T1000 (cell line): Measurements from ENCODE around the gene ZBTB34.

Experiments used
- DNase-seq: peaks from one replicate; lab custom pipeline; 2025; ENCODE audit warnings: mixed read lengths; lab: John Stamatoyannopoulos, UW

ZBTB34 gene

DNA sequence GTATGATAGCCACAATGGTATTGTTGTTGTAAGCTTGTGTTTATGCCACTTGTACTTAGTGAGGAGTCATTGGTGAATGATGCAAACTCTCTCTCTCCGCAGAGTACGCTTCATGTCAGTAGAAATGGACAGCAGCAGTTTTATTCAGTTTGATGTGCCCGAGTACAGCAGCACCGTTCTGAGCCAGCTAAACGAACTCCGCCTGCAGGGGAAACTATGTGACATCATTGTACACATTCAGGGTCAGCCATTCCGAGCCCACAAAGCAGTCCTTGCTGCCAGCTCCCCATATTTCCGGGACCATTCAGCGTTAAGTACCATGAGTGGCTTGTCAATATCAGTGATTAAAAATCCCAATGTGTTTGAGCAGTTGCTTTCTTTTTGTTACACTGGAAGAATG is 18.8 kb downstream of the ZBTB34 start:
- no peak for DNase-seq

DNA sequence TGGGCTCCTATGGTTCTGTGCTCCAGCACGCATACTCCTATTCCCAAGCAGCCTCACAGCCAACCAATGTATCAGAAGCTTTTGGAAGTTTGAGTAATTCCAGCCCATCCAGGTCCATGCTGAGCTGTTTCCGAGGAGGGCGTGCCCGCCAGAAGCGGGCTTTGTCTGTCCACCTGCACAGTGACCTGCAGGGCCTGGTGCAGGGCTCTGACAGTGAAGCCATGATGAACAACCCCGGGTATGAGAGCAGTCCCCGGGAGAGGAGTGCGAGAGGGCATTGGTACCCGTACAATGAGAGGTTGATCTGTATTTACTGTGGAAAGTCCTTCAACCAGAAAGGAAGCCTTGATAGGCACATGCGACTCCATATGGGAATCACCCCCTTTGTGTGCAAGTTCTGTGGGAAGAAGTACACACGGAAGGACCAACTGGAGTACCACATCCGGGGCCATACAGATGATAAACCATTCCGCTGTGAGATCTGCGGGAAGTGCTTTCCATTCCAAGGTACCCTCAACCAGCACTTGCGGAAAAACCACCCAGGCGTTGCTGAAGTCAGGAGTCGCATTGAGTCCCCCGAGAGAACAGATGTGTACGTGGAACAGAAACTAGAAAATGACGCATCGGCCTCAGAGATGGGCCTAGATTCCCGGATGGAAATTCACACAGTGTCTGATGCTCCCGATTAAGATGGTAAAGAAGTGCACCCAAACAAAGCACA is 19.9 kb downstream of the ZBTB34 start:
- DNase-seq = no peak

DNA sequence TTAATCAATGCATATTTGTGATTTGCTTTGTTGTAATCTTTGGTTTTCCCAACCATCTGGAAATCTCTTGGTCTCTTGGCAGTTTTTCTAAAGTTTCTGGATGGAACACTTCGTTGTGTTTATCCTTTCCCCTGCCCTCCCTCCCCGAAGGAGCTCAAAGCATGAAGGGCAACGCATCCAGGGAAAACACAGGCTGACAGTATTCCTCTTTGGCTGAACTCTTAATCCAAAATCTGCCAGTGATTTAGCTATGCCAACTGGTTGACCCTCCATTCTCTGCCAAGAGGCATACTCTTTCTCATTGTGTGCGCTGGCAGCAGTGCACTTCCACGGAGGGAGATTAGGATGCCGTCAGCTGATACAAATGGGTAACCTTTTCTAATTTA is 20.5 kb downstream of the ZBTB34 start:
- DNase-seq = no peak

DNA sequence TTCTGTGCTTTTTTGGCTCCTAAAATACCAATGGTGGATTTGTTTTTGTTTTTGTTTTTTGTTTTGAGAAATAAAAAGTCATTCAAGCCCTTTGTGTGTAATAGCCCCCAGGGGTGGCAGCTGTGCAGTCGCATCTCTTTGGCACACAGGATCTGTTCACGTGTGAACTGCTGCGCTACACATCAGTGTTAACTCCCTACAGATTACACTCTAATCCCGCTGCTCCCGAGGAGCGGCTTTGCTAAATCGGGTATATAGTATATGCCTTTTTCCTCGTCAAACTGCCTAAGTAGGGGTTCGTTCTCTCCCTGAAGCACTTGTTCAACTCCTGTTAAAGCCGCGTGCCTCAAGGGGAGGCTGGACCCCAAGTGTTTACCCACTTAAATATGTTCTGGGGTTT is 22.3 kb downstream of the ZBTB34 start:
- no peak for DNase-seq

DNA sequence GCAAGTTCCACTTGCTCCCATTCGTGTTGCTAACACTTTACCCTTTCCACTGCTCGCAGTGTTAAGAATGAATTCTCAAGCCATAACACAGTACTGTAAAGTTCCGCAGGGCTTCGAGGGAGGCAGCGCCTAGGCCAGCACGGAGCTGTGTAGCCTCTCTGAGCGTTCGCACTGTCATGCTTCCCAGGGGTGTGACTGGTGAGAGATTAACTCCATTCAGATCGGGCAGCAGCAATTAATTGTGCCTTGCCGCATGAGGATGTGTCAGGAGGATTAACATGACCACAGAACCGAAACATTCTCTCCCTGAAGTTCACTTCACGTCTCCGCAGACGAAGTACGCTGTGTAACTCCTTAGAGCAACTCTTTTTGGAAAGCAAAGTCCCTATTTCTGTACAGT is 23.2 kb downstream of the ZBTB34 start:
- DNase-seq = no peak

DNA sequence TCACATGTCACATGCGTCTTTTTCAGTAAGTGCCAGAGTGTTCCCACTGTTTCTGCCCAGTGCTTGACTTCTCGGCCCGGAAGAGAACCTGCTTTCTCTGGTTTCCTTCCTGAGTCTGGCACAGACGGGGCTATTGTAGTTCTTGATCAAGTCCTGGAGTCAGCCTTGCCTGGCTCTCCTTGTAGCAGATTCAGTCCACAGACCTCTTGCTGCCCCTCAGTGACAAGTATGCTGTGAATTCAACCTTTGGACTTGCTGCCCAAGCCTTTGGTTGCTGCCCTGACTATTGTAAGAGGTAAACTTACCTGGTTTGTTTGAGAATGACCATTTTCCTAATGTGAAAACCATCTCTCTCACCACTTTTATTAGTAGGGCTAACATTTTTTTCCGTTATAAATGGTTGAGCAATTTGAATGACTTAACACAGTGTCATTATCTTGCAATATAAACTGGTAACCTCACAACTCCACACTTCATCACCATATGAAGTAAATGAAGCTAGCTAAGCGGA is 24.7 kb downstream of the ZBTB34 start:
- DNase-seq = no peak

DNA sequence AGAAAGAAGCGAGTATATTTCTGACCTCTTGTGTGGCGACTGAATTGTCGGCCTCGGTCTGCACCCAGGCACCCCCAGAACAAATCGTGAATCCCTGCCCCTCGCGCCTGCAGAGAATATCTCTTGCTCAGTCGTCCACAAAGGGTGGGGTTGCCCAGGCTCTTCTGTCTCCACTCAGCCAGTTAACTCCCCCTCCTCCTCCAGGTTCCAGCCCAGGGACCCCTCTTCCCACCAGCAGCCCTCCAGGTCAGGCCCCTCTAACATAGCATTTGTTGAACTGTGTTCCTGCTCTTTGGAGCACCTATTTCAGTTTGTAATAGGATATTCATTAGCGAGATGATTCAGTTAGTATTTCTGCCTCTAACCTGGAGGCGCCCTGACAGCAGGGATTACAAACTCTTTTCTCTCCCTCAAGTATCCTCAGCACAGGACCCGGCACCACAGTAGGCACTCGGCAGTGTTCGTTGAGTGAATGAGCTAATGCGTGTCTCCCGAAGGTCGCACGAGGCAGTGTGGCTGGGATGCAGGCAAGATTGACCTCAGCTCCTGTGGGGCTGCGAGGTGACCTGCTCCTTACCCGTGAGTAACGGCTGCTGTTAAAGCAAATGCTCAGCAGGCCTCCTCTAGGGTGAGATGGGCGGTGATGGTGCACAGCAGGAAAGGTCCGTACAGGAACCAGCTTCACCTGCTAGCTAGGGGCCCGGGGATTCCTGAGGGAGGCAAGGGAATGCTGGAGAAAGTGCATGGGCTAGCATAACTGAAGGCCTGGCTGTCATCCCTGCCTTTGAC is 25.8 kb downstream of the ZBTB34 start:
- no peak for DNase-seq

DNA sequence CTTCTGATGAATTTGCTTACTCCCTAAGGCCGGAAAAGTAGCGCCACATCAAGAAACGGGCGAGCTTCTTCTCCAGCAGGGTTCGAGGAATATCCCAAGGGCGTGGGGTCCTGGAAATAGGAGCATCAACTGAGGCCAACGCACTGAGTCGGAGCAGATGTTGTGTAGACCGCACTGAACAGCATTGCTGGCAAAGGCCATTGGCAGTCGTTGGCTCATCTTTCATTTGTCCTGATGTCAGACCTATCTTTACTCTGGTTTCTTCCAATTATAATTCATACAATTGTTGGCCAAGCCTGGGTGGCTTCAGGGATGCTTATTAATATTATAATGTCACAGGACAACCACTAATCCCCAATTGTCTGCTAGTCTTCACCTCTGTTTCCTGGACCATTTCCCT is 26.5 kb downstream of the ZBTB34 start:
- DNase-seq = no peak

DNA sequence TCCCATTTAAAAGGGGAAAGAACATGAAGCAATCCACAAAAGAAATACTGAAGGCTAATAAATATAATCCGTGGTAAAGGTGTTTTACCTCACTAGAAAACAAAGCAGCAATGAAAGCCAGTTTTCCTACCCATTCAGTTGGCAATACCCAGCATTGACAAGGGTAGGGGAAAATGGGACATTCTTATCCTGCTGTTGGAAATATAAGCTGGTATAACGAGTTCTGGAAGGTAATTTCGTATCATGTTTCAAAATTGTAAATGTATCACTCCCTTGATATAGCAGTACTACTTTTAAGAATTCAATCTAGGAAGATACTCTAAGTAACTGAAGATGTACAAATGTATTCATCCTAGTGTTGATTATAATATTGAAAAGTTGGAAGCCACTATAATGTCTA is 31.2 kb downstream of the ZBTB34 start:
- DNase-seq = no peak

DNA sequence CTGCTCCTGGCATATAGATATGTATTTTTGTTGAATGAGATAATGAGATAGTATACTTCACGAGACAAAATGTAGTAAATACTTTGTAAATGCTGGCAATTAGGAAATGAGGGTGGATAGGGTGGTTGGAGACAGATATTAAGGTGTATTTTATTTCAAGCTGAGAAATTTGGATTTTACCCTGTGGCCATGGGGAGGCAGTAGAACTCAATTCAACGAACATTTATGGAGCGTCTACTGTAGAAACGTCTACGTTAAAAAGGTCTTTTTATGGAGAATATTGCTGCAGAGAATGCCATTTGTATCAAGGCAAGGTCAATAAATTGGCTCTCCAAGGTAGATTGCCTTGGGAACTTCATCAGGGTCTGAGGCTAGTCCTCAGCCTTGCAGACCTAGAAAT is 32.6 kb downstream of the ZBTB34 start:
- DNase-seq = no peak

DNA sequence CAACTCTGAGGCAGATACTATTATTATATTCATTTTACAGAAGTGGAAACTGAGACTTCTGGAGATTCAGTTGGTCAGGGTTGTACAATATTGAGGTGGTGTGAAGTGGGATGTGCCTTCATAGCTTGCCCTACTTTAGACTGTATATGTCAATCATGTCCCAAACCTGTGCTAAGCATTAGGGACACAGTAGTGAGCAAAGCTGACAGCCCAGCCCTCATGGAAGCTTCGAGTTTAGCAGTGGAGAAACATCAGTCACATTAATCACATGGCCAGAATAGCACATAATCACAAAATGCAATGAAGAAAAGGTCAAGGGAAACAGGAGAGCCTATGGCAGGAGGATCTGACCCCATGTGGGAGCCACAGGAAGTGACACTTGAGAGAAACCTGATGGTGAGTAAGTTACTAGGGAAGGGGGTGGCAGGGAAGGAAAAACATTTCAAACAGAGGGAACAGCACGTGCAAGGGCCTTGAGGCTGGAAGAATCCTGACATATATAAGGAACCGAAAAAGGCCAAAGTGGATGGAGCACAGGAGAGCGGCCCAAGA is 33.7 kb downstream of the ZBTB34 start:
- no peak for DNase-seq

DNA sequence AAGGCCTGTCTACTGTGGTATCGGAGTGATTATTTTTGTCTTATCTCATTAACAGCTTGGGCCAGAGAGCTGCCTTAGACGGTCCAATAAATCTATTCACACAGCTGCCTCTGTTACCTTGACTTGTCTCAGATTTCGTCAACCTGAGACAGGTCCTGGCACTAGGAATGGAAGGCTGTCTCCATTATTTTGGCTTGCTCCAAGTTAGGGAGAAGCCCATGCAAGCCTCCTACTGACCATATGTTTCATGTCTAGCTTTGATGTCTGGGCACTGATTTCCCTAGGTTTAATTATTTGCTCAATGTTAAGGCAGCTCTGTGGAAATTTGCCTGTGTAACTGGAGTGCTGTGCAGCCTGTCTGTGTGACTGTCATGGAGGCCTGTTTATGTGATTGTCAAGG is 41.8 kb downstream of the ZBTB34 start:
- no peak for DNase-seq

DNA sequence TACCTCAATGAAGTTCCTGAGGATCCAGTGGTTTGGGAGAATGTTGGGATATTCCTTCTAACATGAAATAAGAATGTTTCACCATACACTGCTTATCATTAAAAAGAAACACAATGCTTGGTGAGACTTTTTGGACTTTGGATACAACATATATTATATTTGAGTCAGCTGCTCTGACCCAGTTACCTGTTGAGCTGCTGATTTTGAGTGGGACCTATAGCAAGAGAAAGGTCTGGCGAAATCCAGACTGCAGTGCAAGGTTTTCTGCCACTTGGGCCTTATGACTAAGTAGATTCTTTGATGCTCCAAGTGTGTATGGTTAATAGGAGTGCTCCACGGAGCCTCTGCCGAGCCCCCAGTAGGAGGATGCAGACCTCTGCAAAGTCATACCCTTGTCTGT is 44.1 kb downstream of the ZBTB34 start:
- no peak for DNase-seq

DNA sequence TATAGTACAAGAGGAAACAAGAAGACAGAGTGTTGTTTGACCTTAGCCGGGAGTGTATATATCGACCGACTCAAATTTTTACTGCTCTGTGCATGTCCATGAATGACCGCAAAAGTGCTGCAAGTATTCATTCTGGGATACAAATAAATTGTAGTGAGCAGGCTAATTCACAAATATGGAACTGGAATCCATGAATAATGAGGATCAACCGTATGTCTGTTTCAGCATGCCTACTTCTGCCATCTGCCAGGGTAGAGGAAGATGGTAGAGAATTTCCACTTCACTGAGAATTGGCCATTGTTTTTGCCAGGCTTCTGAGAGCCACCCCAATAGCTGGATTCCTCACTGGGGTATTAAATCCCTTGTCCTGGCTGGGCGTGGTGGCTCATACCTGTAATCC is 45.7 kb downstream of the ZBTB34 start:
- DNase-seq = no peak

DNA sequence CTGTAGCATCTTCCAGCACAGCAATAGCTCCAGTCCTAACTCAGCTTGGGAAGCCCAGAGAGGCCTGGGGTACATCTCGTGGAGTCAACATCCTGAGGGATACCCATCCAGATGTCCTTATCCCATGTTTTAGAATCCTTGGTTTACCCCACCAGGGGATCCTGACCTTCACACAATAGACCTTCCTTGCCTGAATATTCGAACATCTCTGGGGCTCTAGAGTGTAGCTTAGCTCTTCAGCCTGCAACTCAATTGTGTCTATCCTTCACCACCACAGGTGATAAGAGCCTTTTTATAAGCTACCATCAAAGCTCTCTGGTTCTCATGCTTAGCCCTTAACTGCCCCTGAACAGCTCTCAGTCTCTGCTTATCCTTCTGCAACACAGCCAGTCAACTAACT is 46.6 kb downstream of the ZBTB34 start:
- DNase-seq = no peak

DNA sequence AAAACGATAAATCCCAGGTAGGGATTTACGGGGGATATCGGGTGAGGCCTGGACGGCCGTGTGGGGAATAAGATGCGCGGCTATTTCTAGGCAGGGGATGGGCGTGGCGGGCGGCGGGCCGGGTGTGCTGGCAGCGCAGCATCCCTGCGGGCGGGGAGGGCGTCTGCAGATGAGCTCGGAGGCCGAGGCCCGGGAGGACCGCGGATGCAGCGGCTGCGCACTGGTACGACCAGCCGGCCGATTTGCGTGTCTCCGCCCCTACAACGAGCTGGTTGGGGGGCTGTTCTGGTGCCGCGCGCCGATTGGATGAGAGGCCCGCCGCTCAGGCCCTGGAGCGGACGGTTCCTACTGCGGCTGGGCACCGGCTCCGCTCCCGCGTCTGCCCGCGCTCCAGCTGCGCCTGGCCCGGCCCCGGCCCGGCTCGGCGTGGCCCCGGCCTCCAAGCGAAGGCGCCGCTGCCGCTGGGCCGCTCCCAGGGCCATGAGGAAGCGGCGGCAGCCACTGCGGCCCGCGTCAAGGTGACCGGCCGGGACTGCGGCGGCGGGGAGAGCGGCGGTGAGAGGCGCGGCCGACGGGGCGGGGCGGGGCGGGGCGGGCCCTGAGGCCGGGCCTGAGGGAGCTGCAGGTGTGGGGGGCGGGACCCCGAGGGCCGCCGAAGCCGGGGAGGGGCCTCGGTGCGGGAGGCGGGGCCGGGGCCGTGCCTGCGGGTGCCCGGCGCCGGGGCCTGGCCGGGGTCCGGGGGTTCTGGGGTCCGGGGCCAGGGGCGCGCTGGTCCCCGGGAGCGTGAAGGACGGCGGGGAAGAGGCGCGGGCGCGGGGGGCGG is 54.2 kb downstream of the ZBTB34 start, which contains the start of gene RALGPS1:
RALGPS1 (plus strand) TSS at position 325 of the 823 bp plus-strand sequence. CDS start 47,508 bp downstream, outside the sequence.
- peak; percentile 92 for DNase-seq

DNA sequence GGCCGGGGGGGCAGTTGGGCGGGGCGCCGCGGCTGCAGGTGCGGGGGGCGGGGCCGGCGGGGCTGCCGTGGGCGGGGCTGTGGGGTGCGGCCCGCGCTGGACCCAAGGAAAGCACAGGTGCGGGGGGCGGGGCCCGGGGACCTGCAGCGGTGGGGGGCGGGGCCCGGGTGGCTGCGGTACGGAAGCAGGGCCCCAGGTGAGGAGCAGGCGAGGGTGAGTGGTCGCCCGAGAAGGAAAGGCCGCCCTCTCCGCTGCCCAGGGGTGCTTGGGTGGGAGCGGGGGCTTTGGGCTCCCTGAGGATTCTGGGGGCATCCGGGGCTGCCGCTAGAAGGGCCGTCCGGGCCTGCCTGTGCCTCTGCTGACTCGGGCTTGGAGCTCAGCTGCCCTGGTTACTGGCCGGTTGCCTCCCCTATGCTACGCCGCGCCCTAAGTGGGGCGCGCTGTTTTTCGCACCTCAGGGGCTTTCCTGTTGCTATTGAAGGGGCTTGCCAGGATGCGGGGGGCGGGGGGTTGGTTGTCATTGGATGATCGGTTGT is 54.9 kb downstream of the ZBTB34 start:
- no peak for DNase-seq

DNA sequence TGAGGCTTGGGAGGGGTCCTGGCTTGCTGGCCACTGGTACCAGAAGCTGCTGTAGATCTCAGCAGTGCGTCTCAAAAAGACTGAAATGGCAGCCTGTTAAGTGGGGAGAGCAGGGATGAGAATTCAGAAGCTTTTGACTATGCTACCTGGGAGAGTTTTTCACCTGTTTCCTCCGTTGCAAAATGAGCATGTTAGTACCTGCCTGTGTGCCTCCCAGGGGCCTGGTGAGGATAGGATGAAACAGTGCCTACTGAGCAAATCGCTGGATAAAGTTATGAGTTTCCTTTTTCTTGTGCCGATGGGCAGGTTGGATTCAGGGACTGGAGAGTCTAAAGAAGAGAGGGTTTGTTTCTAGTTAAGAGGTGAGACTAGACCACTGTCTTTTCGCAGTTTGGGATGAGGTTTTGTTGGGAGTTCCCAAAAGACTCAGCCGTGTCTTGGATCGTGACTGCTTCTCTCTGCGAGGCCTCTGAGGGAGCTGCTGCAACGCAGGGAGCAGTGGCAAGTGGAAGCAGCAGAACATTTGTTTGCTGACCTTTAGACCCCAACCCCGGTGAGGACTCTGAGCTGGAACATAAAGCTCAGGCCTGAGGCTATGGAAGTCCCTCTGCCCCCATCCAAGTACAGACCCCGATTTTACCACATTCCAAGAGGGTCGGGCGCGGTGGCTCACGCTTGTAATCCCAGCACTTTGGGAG is 55.6 kb downstream of the ZBTB34 start:
- DNase-seq = no peak

DNA sequence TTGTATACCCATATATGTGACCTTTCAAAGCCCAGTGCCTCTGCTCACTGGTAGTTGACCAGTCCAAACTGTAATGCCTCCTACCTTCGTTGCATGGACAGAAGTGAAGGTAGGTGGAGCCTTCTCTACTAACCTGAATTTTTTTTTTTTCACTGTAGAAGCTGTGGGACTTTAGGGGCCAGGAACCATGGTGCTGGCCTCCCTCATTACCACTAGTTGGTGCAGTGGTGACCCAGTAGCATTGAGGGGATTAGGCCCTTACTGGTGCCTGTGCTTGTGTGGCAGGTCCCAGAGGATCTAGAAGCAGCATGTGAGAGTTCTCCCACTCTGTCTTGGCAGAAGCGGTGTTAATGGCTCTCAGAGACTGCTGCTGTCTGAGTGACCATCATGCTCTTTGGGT is 56.5 kb downstream of the ZBTB34 start:
- DNase-seq = no peak

DNA sequence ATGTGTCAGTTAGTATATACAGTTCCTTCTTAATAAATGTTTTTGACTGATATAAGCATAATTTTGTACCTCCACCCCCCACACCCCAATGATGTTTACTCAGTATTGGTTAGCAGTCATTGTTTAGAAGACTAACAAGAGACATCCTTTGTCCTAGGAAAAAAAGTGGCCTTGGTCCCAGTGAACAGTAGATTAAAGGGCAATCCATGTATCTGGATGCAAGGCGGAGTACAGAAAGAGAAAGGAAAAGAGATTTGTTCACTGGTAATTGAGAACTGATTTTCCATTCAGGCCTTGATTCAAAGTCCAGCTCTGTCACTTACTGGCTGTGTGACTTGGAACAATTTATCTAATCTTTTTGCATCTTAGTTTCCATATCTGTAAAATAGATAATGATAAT is 58.8 kb downstream of the ZBTB34 start:
- no peak for DNase-seq

DNA sequence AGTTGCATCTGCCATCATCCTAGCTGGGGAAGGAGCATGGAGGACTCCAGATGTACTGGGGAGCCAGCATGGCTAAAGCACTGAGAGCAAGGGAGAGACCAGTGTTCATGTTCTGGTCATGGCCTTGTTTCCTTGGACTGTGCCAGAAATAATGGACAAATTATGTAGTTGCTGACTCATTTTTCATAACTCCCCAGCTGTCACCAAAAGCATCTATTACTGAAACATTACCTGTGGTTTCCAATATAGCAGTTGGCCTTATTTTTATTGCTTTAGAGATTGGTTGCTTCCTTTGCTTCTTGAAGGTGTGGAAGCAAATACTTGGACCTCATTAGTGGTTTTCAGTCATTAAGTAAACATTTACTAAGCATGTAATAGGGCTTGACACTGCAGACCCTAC is 65.4 kb downstream of the ZBTB34 start:
- no peak for DNase-seq
